Transverse colon (tissue), 4 donors: ENCODE data around the gene RELL2. TPM values are rescaled to one million over a fixed set of nuclear protein-coding genes. Genes with fewer than 3 reads are reported as not detected.

Experiments used
- DNase-seq: peaks from one replicate; pipeline ENCODE4 v3.0.0-alpha.2; 2019
- H3K27ac ChIP-seq, 4 donors: fragments of 200-600 bp; sonication (generic); 2 replicates each; pipeline ENCODE4 v1.5.1; 2016 to 2018; ENCODE audit warnings: inconsistent platforms in 4 of 4
- H3K27me3 ChIP-seq: fragments of 200-600 bp; sonication (generic); 2 replicates; pipeline ENCODE4 v1.5.1; 2017; ENCODE audit warnings: inconsistent platforms
- H3K36me3 ChIP-seq, 4 donors: fragments of 200-600 bp; sonication (generic); 2 replicates each; pipeline ENCODE4 v1.5.1; 2017 to 2019; ENCODE audit warnings: inconsistent platforms in 4 of 4
- H3K4me1 ChIP-seq, 4 donors: fragments of 200-600 bp; sonication (generic); 2 replicates each; pipeline ENCODE4 v1.5.1; 2017 to 2020; ENCODE audit warnings: inconsistent platforms in 4 of 4
- H3K4me3 ChIP-seq, 4 donors: fragments of 200-600 bp; sonication (generic); 1 replicate in 1 of 4; 2 replicates in 3 of 4; pipeline versions ENCODE4 v1.5.1 to v1.6.1; 2017 to 2019; ENCODE audit warnings: inconsistent platforms in 4 of 4
- H3K9me3 ChIP-seq, 2 donors: fragments of 200-600 bp; sonication (generic); 2 replicates each; pipeline ENCODE4 v1.5.1; 2017 to 2019; ENCODE audit warnings: inconsistent platforms in 2 of 2
- CTCF ChIP-seq, 5 experiments: fragments of 200-600 bp in 3 of 5; fragments of 450-650 bp in 2 of 5; sonication (generic) in 3 of 5; IDR thresholded peaks; 1 replicate in 2 of 5; 2 replicates in 3 of 5; pipeline ENCODE4 v1.5.1; 2016 to 2017; ENCODE audit warnings: antibody characterized with exemption in 5 of 5, inconsistent platforms in 3 of 5, mild to moderate bottlenecking in 2 of 5, moderate library complexity in 1 of 5
- EP300 ChIP-seq: sonication (generic); formaldehyde crosslinking; IDR thresholded peaks from one replicate; pipeline ENCODE4 v1.6.1; 2017; ENCODE audit warnings: antibody characterized with exemption, low read depth
- POLR2A ChIP-seq: fragments of 450-650 bp; IDR thresholded peaks from one replicate; pipeline ENCODE4 v1.6.1; 2016; ENCODE audit warnings: antibody characterized with exemption, mild to moderate bottlenecking, moderate library complexity
- POLR2AphosphoS5 ChIP-seq, 3 donors: sonication (generic); formaldehyde crosslinking; IDR thresholded peaks; one replicate each; pipeline ENCODE4 v1.6.1; 2016; ENCODE audit warnings: antibody characterized with exemption in 3 of 3
- WGBS, 2 donors: methylation state at CpG; one replicate each; pipeline ENCODE4 v1.1.5; 2018; ENCODE audit warnings: low coverage in 1 of 2; 5-methylcytosine and 5-hydroxymethylcytosine counted together
- in situ Hi-C, 4 donors: fragments of 200-750 bp; cut with MboI; loops; one replicate each; pipeline versions ENCODE4 v1.15.0 to v1.15.1; 2017; ENCODE audit warnings: low sequenced_read_pairs in 3 of 4, low pct_ligation_motif_present in 1 of 4, low pct_unique_long_range_greater_than_20kb in 1 of 4
- intact Hi-C: fragments of 100-400 bp; cut with DNase I; formaldehyde crosslinking; loops from one replicate; pipeline ENCODE4 v1.15.1; 2023; ENCODE audit warnings: low total_unique reads
- small RNA-seq, 4 donors: library from RNA; depleted of rRNA; stranded (forward); fragments of <200 nt; gene quantifications; one replicate each; pipeline ENCODE3, GENCODE V24; 2016
- total RNA-seq, 4 donors: library from RNA; depleted of rRNA; stranded (reverse); fragments of >200 nt; gene quantifications; one replicate each; pipeline ENCODE4 v1.1.0, GENCODE V29; 2016

RELL2 gene
- total RNA-seq, 4 donors from 2014 or later, result 4.4 to 19.1 (median 7.5) TPM

- intact Hi-C loops (no loop called here), in situ Hi-C loops (loop anchor here in 3 of 4 donors (25.0 kb wide), 1 partner anchor 454 kb away; no protein-coding TSS in a partner anchor)
- TF ChIP-seq POLR2AphosphoS5 (IDR thresholded peaks at IDR 0.05) (no peak), EP300 (no peak), CTCF (IDR thresholded peaks at IDR 0.05) (no peak), POLR2A (no peak)
- Histone ChIP-seq H3K4me3 (no peak overlapping the region), H3K4me1 (peaks cover 10 to 26% (median 22%) of the 10 kb centered on the region in 4 donors), H3K27me3 (no peaks in the 10 kb centered on the region), H3K36me3 (no peaks in the 10 kb centered on the region), H3K9me3 (no peaks in the 10 kb centered on the region), H3K27ac (no peak overlapping the region)
- no peak for DNase-seq
Observed at GRCh38 chr5:141683596-141684141, 46.9 kb downstream of the RELL2 start.

GRCh38 chr5:141685591-141685990 lies 48.8 kb downstream of the RELL2 start:
- TF ChIP-seq POLR2AphosphoS5 (IDR thresholded peaks at IDR 0.05), result no peak
- no peak for TF ChIP-seq CTCF (IDR thresholded peaks at IDR 0.05)
- no peak for TF ChIP-seq EP300
- TF ChIP-seq POLR2A, result no peak
- Histone ChIP-seq H3K4me3 (no peak overlapping the region), H3K27ac (no peak overlapping the region), H3K4me1 (peaks cover 10 to 21% (median 20%) of the 10 kb centered on the region in 4 donors), H3K36me3 (no peaks in the 10 kb centered on the region), H3K9me3 (no peaks in the 10 kb centered on the region), H3K27me3 (no peaks in the 10 kb centered on the region)
- DNase-seq, result no peak
- in situ Hi-C loops (loop anchor here in 3 of 4 donors (25.0 kb wide), 1 partner anchor 452 kb away; no protein-coding TSS in a partner anchor), intact Hi-C loops (no loop called here)
- 50 to 100% methylated on average over 1 of the region's 1 CpG for WGBS, 2 donors

DNA sequence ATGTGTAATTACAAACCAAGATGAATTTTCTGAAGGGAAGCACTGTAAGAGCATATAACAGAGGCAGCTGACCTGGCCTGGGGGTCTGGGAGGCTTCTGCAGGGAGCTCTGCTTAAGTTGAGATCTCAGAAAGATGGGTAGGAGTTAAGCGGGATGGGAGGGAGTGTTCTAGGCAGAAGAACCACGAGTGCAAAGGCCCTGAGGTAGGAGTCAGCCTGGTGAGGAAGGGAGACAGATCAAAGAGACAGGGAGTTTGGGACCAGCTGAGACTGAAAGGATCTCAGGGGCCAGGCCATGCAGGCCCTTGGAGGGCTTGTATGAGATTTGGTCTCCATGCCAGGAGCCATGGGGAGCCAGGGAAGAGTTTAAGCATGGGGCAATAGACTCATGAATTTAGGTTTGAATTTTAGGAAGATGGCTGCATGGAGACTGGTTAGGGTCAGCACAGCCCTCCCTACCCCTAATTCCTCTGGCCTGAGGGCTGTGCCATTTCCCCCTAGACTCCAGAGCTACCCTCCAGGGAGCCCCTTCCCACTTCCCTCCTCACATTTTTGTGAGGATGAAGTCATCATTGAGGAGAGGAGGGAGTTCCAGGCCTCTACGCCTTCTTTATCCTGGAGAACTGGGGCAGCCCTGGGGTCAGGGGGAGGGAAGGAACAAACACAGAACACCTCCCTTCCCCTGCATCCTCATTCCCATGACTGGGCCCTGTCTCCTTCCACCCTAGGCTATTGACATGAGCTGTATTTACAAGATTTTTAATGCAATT lies 50.0 kb downstream of the RELL2 start:
- Histone ChIP-seq H3K9me3 (no peaks in the 10 kb centered on the region), H3K36me3 (no peaks in the 10 kb centered on the region), H3K27ac (no peak overlapping the region), H3K4me1 (peaks cover 5 to 10% (median 9%) of the 10 kb centered on the region in 4 donors), H3K27me3 (no peaks in the 10 kb centered on the region), H3K4me3 (no peak overlapping the region)
- WGBS, 2 donors, result 73% methylated on average over 3 of the region's 3 CpGs; no CpG with 5 or more reads in 1 of the 2 donors
- intact Hi-C loops, result no loop called here
- in situ Hi-C loops, result loop anchor here in 3 of 4 donors (25.0 kb wide), 1 partner anchor 450 kb away; no protein-coding TSS in a partner anchor
- TF ChIP-seq EP300, result no peak
- no peak for TF ChIP-seq POLR2AphosphoS5 (IDR thresholded peaks at IDR 0.05)
- TF ChIP-seq POLR2A, result no peak
- TF ChIP-seq CTCF (IDR thresholded peaks at IDR 0.05), result no peak
- DNase-seq, result no peak

Small RNA genes within 50 kb of the gene (small RNA-seq; reads per million reads assigned to genes)
- 0 reads per million in 4 donors for gene RPS27AP10

Other genes with a start within 250 kb of the RELL2 start
- 1 to 10 TPM in 2 of 4 donors, under 1 TPM in 2; 0.40 to 4.4 (median 2.4) TPM for gene PCDHGB4, start 249.3 kb upstream of the RELL2 start, total RNA-seq
- gene PCDHGA8, start 244.4 kb upstream of the RELL2 start, total RNA-seq, result 10 to 100 TPM in 1 of 4 donors, 1 to 10 TPM in 3; 1.5 to 11.5 (median 2.5) TPM
- 10 to 100 TPM in 2 of 4 donors, 1 to 10 TPM in 2; 5.3 to 23.3 (median 9.2) TPM for gene PCDHGB5, start 239.1 kb upstream of the RELL2 start, total RNA-seq
- 1 to 10 TPM; 1.2 to 4.6 (median 3.4) TPM for gene PCDHGA9, start 234.2 kb upstream of the RELL2 start, total RNA-seq
- gene PCDHGB6, start 229.0 kb upstream of the RELL2 start, total RNA-seq, result 1 to 10 TPM; 1.9 to 5.9 (median 4.7) TPM
- 1 to 10 TPM; 4.0 to 6.5 (median 6.1) TPM for gene PCDHGA10, start 224.0 kb upstream of the RELL2 start, total RNA-seq
- 10 to 100 TPM in 1 of 4 donors, 1 to 10 TPM in 3; 7.0 to 10.1 (median 9.1) TPM for gene PCDHGB7, start 219.3 kb upstream of the RELL2 start, total RNA-seq
- gene PCDHGA11, start 215.9 kb upstream of the RELL2 start, total RNA-seq, result 1 to 10 TPM; 2.6 to 5.8 (median 4.4) TPM
- 10 to 100 TPM in 1 of 4 donors, 1 to 10 TPM in 3; 1.6 to 14.2 (median 4.8) TPM for gene PCDHGA12, start 206.5 kb upstream of the RELL2 start, total RNA-seq
- gene PCDHGC3, start 161.0 kb upstream of the RELL2 start, total RNA-seq, result 10 to 100 TPM in 3 of 4 donors, 1 to 10 TPM in 1; 6.0 to 17.0 (median 13.6) TPM
- 10 to 100 TPM in 1 of 4 donors, 1 to 10 TPM in 3; 1.8 to 26.5 (median 2.7) TPM for gene PCDHGC4, start 152.0 kb upstream of the RELL2 start, total RNA-seq
- 1 to 10 TPM in 2 of 4 donors, under 1 TPM in 2; 0.20 to 2.5 (median 1.0) TPM for gene PCDHGC5, start 147.9 kb upstream of the RELL2 start, total RNA-seq
- gene DIAPH1, start 18.0 kb upstream of the RELL2 start, total RNA-seq, result 100 to 1,000 TPM in 1 of 4 donors, 10 to 100 TPM in 3; 55.4 to 150 (median 91.4) TPM
- 10 to 100 TPM; 12.7 to 45.1 (median 40.2) TPM for gene HDAC3, start 148 bp upstream of the RELL2 start, total RNA-seq
- gene FCHSD1, start 14.4 kb downstream of the RELL2 start, total RNA-seq, result 10 to 100 TPM; 26.1 to 69.9 (median 43.1) TPM
- 1 to 10 TPM; 1.1 to 4.0 (median 3.3) TPM for gene ARAP3, start 45.2 kb downstream of the RELL2 start, total RNA-seq
- gene PCDH1, start 241.4 kb downstream of the RELL2 start, total RNA-seq, result 100 to 1,000 TPM in 3 of 4 donors, 10 to 100 TPM in 1; 92.5 to 217 (median 164) TPM